Activated CD4-positive, CD25-positive, alpha-beta regulatory T cell treated with anti-CD3 and anti-CD28 coated beads, Interleukin-2, amount 50 U/mL, for 24 hours (primary cell): Measurements from ENCODE around the gene ZNF91.
"Not testable (repeated sequence)": the region's sequence is repeated elsewhere in the genome, so short reads cannot be mapped to it uniquely, and the experiment has no call there.

ENCODE experiments used
- ATAC-seq, 2 donors: fragments of 150-1000 bp; cut with Tn5 transposase; one replicate each; pipeline ENCODE4 v1.10.0; 2021; ENCODE audit warnings: mild to moderate bottlenecking in 1 of 2, moderate library complexity in 1 of 2

Gene ZNF91

DNA sequence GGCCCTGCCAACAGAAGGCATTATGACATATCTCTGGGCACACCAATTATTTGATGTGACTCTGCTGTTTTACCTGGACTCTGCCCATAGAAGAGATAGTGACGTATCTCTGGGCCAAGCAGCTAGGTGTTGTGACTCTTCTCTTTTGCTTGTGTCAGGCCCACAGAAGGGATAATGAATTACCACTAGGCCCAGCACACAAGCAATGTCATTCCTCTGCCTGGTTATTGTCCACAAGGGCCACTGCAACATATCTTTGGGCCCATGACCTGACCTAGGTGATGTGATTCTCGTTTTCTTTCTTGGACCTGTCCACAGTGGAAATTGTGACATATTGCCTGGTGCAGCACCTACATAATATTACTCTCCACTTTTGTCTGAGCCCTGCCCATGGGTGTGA is 80.0 kb downstream of the ZNF91 start:
- ATAC-seq = no peak

DNA sequence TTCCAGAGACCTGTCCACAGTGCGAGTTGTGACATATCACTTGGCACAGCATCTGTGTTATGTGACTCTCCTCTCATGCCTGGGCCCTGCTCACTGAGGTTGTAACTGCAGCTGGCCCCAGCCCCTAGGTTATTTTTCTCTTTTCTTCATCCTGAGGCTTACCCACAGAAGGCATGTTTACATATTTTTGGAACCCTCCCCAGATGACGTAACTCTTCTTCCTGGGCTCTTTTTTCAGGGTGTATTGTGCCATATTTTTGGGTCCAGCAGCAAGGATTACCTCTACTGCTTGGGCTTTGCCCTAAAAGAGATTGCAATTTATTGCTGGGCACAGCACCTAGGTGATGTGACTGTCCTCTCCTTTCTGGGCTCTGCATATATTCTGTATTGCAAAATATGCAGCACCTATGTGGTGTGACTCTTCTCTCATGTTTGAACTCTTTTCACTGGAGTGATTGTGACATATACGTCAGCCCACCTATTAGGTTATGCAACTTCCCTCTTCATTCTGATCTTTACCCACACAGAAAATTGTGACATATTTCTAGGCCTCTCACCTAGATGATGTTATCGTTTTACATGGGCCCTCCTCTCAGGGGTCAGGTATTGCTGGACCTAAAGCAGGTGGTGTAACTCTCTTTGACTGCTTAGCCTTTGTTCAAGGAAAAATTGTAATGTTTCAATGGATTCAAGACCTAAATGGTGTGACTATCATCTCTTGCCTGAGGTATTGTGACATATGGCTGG is 80.6 kb downstream of the ZNF91 start:
- no peak for ATAC-seq

DNA sequence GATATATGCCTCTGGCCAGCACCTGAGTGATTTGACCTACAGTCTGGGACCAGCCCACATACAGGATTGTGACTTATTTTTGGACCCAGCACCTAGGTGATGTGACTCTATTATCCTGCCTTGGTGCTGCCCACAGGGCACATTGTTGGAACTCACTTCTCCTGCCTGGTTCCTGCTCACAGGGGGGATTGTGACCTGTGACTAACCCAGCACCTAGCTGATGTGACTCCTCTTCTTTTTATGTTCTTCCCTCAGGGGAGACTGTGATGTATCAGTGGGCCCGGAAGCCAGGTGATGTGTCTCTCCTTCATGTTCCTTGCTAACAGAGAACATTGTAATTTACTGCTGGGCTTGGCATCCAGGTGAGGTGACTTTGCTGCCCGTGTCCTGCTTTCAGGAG is 82.1 kb downstream of the ZNF91 start:
- ATAC-seq = no peak

DNA sequence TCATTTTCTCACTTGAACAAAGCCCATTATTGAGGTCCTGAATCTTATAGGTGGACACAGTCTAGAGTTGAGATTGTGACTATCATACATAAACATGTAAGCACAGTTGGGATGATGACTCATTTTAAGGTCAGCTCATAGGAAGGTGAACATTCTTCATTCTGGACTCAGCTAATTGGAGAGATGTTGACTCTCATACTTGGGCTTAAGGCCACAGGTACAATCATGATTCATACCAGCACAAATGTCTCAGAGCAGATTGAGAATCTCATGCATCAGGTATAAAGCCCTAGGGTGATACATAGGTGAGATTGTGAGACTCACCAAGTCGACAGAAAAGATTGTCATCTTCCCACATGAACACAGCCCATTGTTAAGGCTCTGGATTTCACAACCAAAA is 82.8 kb downstream of the ZNF91 start:
- no peak for ATAC-seq

DNA sequence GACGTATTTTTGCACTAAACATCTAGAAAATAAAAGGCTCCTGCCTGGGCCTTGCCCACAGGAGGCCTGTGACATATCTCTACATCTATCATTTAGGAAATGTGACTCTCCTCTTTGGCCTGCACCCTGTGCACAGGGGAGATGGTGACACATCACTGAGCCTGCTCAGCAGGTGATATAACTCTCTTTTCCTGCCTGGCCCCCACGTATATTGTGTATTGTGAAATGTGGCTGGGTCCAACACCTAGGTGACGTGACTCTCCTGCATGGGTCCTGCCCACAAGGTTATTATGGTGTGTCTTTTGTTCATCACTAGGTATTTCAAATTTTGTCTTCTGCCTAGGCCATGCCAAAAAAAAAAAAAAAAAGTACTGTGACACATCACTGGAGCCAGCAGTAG is 83.7 kb downstream of the ZNF91 start:
- ATAC-seq = no peak

DNA sequence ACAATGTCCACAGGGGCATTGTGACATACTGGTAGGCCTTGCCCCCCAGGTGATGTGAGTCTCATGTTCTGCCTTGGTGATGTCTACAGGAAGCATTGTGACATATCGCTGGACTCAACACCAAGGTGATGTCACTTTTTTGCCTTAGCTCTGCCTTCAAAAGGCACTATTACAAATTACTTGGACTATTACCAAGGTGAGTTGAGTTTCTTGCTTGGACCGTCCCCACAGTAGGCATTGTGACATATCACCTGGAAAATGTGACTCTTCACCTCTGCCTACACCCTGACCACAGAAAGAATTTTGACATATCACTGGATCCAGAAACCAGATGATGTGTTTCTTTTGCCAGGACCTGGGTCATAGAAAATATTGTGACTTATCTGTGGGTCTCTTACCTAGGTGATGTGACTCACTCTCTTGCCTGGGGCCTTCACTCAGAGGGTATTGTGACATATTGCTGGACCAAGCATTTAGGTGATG is 84.5 kb downstream of the ZNF91 start:
- no peak for ATAC-seq

DNA sequence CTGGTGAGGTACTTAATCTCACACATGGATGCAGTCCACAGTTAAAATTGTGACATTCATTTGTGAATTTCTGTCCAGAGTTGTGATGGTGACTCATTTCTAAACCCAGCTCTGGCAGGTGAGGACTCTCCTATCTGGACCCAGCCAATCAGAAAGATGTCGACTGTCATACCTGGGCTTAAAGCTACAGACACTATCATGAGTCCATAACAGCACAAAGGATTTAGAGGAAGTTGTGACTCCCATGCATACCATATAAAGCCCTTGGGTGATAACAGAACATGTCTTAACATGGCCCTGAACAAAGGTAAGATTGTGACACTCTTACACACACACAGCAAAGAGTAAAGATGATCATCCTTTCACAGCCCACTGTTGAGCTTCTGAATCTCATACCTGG is 85.3 kb downstream of the ZNF91 start:
- no peak for ATAC-seq

DNA sequence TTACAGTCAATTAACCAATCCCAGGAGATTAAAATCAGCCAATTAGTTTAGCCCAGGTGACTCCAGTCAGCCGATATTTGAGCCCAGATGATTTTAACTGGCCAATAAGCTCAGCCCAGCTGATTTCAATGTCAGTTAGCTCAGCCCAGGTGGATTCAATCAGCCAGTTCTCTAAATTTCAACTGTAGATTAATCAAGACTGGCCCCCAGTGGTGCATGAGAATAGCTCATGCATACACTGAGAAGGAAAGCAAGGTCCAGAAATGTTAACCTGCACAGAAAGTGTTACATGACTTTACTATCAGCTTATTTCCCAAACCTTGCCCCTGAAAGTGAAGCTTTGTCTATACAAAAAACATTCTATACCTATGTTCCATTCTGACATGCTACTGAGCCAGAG is 89.7 kb downstream of the ZNF91 start:
- no peak for ATAC-seq

DNA sequence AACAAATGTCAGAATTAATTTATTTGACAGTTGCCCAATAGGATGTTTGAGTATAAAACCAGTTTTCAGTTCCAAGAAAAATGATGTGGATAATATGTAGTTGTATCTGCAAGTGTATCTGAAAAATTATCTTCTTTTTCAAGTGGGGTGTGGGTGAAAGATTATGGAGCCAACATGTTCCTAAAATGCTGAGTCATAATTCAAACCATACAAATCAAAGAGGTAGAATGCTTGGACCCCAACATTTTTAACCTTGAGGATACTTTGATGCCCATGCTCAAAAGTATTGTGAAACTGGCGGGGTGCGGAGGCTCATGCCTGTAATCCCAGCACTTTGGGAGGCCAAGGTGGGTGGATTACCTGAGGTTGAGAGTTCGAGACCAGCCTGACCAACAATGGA is 91.0 kb downstream of the ZNF91 start:
- no peak for ATAC-seq

DNA sequence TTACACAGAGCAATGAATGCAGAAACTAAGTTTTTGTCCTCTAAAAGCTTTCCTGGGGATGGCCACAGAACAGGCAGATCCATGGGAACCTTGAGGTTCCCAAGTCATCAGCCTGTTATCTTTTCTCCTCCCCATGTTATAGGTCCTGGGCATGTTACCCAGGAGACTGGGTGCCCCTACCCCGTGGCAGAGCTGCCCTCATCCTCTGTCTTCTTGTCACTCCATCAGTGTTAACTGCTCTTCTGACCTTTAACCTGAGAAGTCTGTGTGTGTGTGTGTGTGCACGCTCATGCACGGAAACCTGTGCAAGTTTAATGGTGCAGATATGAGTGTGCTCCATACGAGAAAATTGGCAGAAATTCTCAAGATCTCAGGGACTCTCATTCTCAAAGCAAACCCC is 101.1 kb downstream of the ZNF91 start:
- no peak for ATAC-seq

DNA sequence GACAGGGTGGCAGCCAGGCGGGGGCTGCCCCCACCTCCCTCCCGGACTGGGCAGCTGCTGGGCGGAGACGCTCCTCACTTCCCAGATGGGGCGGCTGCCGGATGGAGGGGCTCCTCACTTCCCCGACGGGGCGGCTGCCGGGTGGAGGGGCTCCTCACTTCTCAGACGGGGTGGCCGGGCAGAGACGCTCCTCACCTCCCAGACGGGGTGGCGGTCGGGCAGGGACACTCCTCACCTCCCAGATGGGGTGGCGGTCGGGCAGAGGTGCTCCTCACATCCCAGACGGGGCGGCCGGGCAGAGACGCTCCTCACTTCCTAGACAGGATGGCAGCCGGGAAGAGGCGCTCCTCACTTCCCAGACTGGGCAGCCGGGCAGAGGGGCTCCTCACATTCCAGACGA is 105.3 kb downstream of the ZNF91 start:
- ATAC-seq = not testable (repeated sequence)
